Right lobe of liver (tissue), 6 donors: ENCODE data around the gene ARL4D. TPM values are rescaled to one million over a fixed set of nuclear protein-coding genes. Genes with fewer than 3 reads are reported as not detected.

Experiments
- ATAC-seq, 4 donors: fragments of 200-7000 bp; cut with Tn5 transposase; one replicate each; pipeline ENCODE4 v1.9.1; 2020; ENCODE audit warnings: mild to moderate bottlenecking in 4 of 4, moderate library complexity in 4 of 4
- DNase-seq, 3 donors: peaks; one replicate each; pipeline ENCODE4 v3.0.0-alpha.2; 2020
- H3K27ac ChIP-seq, 3 donors: fragments of 200-600 bp; one replicate each; pipeline ENCODE4 v1.8.0; 2022
- H3K27me3 ChIP-seq, 2 donors: fragments of 200-600 bp; one replicate each; pipeline ENCODE4 v1.8.0; 2022
- H3K36me3 ChIP-seq, 4 donors: fragments of 200-600 bp; sonication (generic) in 1 of 4; one replicate each; pipeline versions ENCODE4 v1.5.1 to v1.8.0; 2017 to 2022; ENCODE audit warnings: control low read depth in 1 of 4
- H3K4me1 ChIP-seq, 4 donors: fragments of 200-600 bp; sonication (generic) in 1 of 4; one replicate each; pipeline versions ENCODE4 v1.5.1 to v1.8.0; 2017 to 2022; ENCODE audit warnings: control low read depth in 1 of 4
- H3K4me3 ChIP-seq, 3 donors: fragments of 200-600 bp; one replicate each; pipeline ENCODE4 v1.8.0; 2022
- H3K9me3 ChIP-seq, 4 donors: fragments of 200-600 bp; sonication (generic) in 1 of 4; one replicate each; pipeline versions ENCODE4 v1.5.1 to v1.8.0; 2017 to 2022; ENCODE audit warnings: control low read depth in 1 of 4
- CTCF ChIP-seq, 4 donors: fragments of 200-600 bp in 3 of 4; fragments of 450-650 bp in 1 of 4; IDR thresholded peaks; one replicate each; pipeline versions ENCODE4 v1.5.1 to v1.8.0; 2016 to 2022; ENCODE audit warnings: antibody characterized with exemption in 4 of 4, mild to moderate bottlenecking in 2 of 4
- POLR2A ChIP-seq: fragments of 450-650 bp; IDR thresholded peaks from one replicate; pipeline ENCODE4 v1.6.1; 2017; ENCODE audit warnings: antibody characterized with exemption, mild to moderate bottlenecking
- WGBS: methylation state at CpG from one replicate; pipeline ENCODE4 v1.1.6; 2018; ENCODE audit warnings: low coverage, low lambda C conversion rate; ENCODE audit not compliant: insufficient coverage; ENCODE audit errors: missing lambda C conversion rate; 5-methylcytosine and 5-hydroxymethylcytosine counted together
- intact Hi-C, 2 donors: fragments of 100-400 bp; cut with DNase I; formaldehyde crosslinking; loops; one replicate each; pipeline versions ENCODE4 v1.11.2 to v1.14.1; 2022
- total RNA-seq, 6 experiments: library from RNA; depleted of rRNA in 2 of 6; stranded (reverse); fragments of >200 nt in 2 of 6; fragmentation: NEBNext Ultra II Directional in 3 of 6; extraction: Animal tissue kit (Norgen Biotek cat#: 25700) in 3 of 6; gene quantifications; one replicate each; pipeline versions ENCODE4 v1.1.0 to v1.2.4, GENCODE V29; 2016 to 2023
- donor health status: DM: no; HTN: yes; CAD: no.
- donor health status: DM: no; HTN: no; CAD: no.
- donor health status: DM: no; HTN: no; CAD: no.
- donor health status: DM: no; HTN: yes; CAD: no.
- donor health status: DM: no; HTN: yes; CAD: no.

The ARL4D gene
- total RNA-seq, 6 experiments from 2014 or later = 10.9 to 31.8 (median 13.2) TPM

- Histone ChIP-seq H3K4me1 (no peaks in the 10 kb centered on the region), H3K36me3 (no peaks in the 10 kb centered on the region), H3K27ac (no peak overlapping the region), H3K4me3 (no peak overlapping the region), H3K27me3 (no peaks in the 10 kb centered on the region), H3K9me3 (peaks cover 3 to 22% (median 8%) of the 10 kb centered on the region in 4 donors)
- TF ChIP-seq CTCF (IDR thresholded peaks at IDR 0.05) (no peak), POLR2A (no peak)
- ATAC-seq = no peak
- intact Hi-C loops = no loop called here
- WGBS = 75% methylated on average over 10 of the region's 10 CpGs
- no peak for DNase-seq
These were observed 46.0 kb upstream of the ARL4D start for GRCh38 chr17:43352579-43353331.

GRCh38 chr17:43353393-43353792, 45.4 kb upstream of the ARL4D start:
- no peak overlapping the region for H3K4me3 ChIP-seq
- WGBS = 88% methylated on average over 4 of the region's 4 CpGs
- H3K27ac ChIP-seq = no peak overlapping the region
- DNase-seq (no peak), ATAC-seq (no peak)
- intact Hi-C loops = no loop called here
- H3K36me3 ChIP-seq = no peaks in the 10 kb centered on the region
- TF ChIP-seq CTCF (IDR thresholded peaks at IDR 0.05) (no peak), POLR2A (no peak)
- H3K27me3 ChIP-seq = no peaks in the 10 kb centered on the region
- H3K9me3 ChIP-seq = peaks cover 0 to 16% (median 5%) of the 10 kb centered on the region in 4 donors
- H3K4me1 ChIP-seq = no peaks in the 10 kb centered on the region

GRCh38 chr17:43354371-43354770, 44.4 kb upstream of the ARL4D start:
- DNase-seq = no peak
- ATAC-seq = no peak
- no peak overlapping the region for H3K4me3 ChIP-seq
- TF ChIP-seq CTCF (IDR thresholded peaks at IDR 0.05) = no peak
- H3K27ac ChIP-seq = no peak overlapping the region
- intact Hi-C loops = no loop called here
- no peaks in the 10 kb centered on the region for H3K36me3 ChIP-seq
- no peaks in the 10 kb centered on the region for H3K4me1 ChIP-seq
- WGBS = 100% methylated on average over 2 of the region's 2 CpGs
- H3K9me3 ChIP-seq = peaks cover 0 to 8% (median 0%) of the 10 kb centered on the region in 4 donors
- no peaks in the 10 kb centered on the region for H3K27me3 ChIP-seq

- H3K36me3 ChIP-seq = no peaks in the 10 kb centered on the region
- H3K27ac ChIP-seq = no peak overlapping the region
- no peak overlapping the region for H3K4me3 ChIP-seq
- no peak for ATAC-seq
- intact Hi-C loops = no loop called here
- H3K4me1 ChIP-seq = peaks cover 0 to 8% (median 0%) of the 10 kb centered on the region in 4 donors
- WGBS = no CpG with 5 or more reads among the region's 5 CpGs
- H3K27me3 ChIP-seq = no peaks in the 10 kb centered on the region
- no peak for TF ChIP-seq POLR2A
- TF ChIP-seq CTCF (IDR thresholded peaks at IDR 0.05) = no peak
- no peaks in the 10 kb centered on the region for H3K9me3 ChIP-seq
- no peak for DNase-seq
These were observed 42.3 kb upstream of the ARL4D start for GRCh38 chr17:43356450-43356849.
